HG03378 (cell line): Measurements from ENCODE around the gene ADGRG1.
"Not testable (repeated sequence)": the region's sequence is repeated elsewhere in the genome, so short reads cannot be mapped to it uniquely, and the experiment has no call there.

Source experiments
- ATAC-seq: cut with Tn5 transposase; IDR thresholded peaks from one replicate; pipeline ENCODE4 v1.9.1; 2021; ENCODE audit warnings: mild to moderate bottlenecking, moderate library complexity; ENCODE audit not compliant: unreplicated experiment

ADGRG1 gene

DNA sequence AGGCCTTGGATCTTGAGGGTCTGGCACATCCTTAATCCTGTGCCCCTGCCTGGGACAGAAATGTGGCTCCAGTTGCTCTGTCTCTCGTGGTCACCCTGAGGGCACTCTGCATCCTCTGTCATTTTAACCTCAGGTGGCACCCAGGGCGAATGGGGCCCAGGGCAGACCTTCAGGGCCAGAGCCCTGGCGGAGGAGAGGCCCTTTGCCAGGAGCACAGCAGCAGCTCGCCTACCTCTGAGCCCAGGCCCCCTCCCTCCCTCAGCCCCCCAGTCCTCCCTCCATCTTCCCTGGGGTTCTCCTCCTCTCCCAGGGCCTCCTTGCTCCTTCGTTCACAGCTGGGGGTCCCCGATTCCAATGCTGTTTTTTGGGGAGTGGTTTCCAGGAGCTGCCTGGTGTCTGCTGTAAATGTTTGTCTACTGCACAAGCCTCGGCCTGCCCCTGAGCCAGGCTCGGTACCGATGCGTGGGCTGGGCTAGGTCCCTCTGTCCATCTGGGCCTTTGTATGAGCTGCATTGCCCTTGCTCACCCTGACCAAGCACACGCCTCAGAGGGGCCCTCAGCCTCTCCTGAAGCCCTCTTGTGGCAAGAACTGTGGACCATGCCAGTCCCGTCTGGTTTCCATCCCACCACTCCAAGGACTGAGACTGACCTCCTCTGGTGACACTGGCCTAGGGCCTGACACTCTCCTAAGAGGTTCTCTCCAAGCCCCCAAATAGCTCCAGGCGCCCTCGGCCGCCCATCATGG is 35.7 kb downstream of the ADGRG1 start:
- no peak for ATAC-seq

DNA sequence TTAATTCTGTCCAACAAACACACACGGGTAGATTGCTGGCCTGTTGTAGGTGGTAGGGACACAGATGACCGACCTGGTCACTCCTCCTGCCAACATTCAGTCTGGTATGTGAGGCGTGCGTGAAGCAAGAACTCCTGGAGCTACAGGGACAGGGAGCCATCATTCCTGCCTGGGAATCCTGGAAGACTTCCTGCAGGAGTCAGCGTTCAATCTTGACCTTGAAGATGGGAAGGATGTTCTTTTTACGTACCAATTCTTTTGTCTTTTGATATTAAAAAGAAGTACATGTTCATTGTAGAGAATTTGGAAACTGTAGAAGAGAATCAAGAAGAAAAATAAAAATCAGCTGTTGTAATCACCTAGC is 36.2 kb downstream of the ADGRG1 start:
- ATAC-seq: no peak

DNA sequence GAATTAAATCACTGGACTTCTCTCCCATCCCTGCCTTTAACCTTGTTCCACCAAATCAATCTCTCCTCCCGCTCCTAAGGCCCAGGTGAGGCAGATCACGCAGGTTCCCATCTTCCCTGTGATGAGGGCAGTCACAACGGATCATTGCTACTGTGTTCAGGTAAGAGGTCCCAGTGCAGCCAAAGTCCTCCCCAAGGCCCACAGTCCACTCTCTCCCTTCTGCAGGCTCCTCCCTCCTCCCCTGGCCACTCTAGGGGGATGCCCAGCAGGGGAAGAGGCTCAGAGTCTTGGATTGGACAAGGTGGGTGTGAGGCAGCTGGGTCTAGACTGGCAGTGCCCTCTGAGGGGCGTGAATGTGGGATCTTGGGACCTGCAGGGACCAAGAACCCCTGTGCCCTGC is 37.1 kb downstream of the ADGRG1 start:
- ATAC-seq: no peak

DNA sequence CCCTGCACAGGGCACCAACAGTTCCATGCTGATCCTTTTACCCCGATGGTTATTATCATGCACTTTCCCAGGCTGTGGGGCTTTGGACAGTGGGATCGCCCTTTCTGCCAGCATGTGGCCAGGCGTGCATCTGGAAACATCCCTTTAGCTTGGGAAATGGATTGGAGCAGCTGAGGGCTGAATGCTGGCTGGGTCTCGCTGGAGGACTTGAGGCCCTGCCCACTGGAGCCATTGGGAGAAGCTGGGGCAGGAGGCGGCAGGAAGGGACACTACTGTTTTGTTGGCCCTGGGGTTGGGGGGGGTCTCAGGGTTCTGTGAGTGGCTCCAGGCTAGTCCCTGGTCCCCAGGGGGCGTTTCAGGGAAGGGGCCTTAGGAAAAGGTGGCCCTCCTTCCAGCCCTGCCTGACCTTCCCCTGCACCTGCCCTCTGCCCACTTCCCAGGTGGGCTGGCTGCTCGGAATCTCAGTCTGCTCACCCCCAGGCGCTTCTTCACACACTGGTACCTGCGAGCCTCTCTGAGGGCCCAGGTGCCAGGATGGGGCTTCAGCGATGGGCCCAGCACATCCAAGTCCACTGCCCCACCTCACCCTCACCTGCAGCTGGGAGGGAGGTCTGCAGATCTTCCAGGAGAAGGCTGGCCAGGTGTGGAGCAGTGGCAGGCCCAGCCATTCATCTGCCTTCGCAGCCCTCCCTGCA is 38.1 kb downstream of the ADGRG1 start:
- ATAC-seq: no peak

DNA sequence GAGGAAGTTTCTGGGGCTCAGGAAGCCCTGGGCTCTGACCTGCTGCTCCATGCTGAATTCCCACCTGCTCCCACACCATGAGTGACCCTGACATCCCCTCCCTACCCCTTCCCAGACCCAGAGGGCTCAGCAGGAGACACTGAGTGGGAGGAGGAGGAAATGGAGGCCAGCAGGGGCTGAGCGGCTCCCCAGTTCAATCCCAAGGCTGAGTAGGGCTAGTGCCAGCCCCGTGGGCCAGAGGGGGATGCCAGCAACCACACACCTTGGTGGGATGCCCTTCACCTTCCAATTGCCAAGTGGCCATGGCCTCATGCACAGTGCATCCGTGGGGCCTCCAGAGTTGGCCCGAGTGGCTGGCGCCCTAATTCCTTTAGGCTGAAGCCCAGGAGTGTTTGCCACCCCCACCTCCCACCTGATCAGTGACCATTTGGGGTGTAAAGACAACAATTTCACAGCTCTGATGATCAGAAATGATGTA is 38.7 kb downstream of the ADGRG1 start:
- no peak for ATAC-seq

GRCh38 chr16:57667526-57668262 is 39.3 kb downstream of the ADGRG1 start:
- ATAC-seq: no peak

- no peak for ATAC-seq
Observed at GRCh38 chr16:57668263-57668571, 39.8 kb downstream of the ADGRG1 start, which contains the start of gene ADGRG3. Gene ADGRG3, plus strand, starts transcription at chr16:57668306. Its CDS starts 42 bp downstream, at chr16:57668348.

- no peak for ATAC-seq
Observed at GRCh38 chr16:57668630-57669475, 40.4 kb downstream of the ADGRG1 start.

DNA sequence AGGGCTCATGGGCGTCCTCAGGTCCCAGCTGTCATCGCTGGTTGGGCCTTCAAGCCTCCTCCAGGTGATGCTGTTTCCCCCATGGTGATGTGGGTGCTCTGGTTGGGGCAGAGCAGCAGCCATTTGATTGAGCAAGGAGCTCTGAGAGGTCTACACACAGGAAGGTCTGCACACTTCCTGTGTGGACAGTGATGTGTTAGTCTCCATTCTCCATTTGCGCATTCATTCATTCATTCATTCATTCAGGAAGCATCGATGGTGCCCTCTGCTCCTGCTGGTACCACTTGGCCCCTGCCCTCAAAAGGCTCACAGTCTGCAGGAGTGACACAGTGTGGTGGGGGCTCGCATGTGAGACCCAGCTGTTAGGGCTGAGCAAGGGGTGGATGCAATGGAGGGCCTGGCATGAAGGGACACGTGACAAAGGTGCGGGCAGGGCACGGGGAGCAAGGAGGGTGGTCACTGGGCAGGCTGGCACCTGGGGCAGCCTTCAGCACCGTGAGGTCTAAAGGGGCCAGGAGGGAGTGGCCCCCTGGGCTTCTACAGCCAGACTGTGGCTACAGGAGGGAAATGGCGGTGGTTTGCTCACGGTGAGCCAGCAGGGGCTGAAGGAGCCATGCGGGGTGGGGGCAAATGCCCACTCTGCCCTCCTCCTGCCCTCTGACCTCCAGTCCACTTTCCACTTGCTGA is 41.2 kb downstream of the ADGRG1 start:
- ATAC-seq: no peak

DNA sequence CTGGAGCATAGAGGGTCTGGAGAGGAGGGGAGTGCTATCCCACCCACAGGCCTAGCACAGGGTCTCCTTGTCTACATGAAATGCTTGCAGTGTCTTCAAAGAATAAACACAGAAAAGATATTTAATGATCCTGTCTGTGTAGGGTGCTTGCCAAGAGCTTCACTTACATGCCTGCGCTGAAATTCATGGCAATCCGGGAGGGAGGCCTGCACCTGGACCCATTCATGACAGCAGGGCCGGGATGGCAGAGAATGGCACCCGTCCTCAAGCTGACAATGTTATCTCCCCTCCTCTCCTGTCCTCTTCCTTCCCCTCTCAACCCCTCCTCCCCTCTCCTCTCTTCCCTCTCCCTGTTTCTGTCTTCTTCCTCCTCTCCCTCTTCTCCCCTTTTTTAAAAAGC is 41.8 kb downstream of the ADGRG1 start:
- ATAC-seq: no peak

GRCh38 chr16:57671451-57671850 is 43.0 kb downstream of the ADGRG1 start:
- not testable (repeated sequence) for ATAC-seq

DNA sequence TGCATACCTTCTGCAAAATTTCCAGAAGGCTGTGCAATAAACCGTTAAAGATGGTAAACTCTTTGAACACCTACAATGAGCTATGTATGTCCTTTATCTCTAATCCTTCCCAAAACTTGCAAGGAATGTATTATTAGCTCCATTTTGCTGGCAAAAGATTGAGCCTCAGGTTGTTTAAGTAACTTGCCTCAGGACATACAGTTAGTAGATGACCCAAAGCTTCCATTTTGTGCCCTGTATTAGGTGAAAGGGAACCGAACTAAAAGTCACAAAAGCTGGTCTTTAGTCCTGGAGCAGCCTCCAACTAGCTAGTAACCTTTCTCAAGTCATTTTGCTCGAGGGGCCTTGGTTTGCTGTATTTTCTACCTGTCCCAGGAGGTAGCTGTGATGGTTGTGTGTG is 44.0 kb downstream of the ADGRG1 start:
- no peak for ATAC-seq

- no peak for ATAC-seq
Observed at GRCh38 chr16:57672824-57673223, 44.4 kb downstream of the ADGRG1 start.

DNA sequence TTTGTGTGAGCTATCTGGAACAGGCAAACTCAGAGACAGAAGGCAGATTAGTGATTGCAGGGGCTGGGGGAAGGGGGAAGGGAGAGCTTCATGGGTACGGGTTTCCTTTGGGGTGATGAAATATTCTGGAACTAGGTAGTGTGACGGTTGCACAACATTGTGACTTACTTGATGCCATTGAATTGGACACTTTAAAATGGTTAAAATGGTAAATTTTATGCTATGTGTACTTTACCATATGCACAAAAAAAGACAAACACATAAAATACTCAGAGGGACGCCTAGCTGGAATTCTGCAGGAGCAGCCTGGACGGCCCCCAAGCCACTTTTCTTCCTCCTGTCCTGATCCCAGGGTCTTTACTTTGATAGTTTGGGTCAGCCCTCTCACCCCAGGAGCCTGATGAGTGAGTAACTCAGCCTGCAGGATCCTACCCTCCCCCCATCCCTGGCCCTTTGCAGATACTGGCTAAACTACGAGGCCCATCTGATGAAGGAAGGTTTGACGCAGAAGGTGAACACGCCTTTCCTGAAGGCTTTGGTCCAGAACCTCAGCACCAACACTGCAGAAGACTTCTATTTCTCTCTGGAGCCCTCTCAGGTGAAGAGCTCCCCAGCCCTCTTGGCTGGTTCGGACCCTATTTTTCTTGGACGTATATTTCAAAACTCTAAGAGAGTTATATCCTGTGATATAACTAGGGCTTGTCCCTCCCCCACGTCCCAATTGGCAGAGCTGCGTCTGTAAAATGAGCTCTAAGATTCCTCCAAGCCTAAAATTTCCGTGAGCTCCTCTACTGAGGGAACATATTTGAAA is 47.5 kb downstream of the ADGRG1 start:
- ATAC-seq: no peak

- no peak for ATAC-seq
Observed at GRCh38 chr16:57676553-57677085, 48.2 kb downstream of the ADGRG1 start.

DNA sequence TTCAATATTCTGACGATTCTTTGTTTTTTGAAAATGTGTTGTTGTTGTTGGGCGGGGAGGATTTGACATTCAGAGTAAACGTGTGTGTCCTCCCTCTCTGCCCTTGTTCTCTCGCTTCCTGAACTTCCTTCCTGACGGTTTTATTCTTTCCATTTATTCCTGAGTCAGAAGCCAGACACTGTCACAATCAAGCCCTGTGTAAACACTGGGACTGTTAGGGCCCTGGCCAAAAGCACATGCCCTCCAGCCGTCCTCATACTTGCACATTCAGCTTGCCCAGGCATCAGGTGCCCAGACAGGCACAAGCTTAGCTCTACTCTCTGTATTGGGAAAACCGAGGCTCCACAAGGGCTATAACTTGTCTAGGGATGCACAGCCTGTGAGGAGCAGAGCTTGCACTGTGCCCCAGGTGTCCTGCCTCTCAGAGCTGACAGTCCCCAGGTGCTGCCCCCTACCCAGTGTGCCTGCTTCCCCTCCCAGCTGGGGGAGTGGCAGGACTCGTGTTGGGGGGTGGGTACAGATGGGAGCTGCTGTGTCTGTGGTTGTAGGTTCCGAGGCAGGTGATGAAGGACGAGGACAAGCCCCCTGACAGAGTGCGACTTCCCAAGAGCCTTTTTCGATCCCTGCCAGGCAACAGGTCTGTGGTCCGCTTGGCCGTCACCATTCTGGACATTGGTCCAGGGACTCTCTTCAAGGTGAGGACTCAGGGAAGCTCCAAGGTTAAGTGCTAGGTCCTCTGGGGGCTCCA is 49.4 kb downstream of the ADGRG1 start:
- ATAC-seq: no peak

- ATAC-seq: no peak
Observed at GRCh38 chr16:57679016-57679415, 50.6 kb downstream of the ADGRG1 start.

DNA sequence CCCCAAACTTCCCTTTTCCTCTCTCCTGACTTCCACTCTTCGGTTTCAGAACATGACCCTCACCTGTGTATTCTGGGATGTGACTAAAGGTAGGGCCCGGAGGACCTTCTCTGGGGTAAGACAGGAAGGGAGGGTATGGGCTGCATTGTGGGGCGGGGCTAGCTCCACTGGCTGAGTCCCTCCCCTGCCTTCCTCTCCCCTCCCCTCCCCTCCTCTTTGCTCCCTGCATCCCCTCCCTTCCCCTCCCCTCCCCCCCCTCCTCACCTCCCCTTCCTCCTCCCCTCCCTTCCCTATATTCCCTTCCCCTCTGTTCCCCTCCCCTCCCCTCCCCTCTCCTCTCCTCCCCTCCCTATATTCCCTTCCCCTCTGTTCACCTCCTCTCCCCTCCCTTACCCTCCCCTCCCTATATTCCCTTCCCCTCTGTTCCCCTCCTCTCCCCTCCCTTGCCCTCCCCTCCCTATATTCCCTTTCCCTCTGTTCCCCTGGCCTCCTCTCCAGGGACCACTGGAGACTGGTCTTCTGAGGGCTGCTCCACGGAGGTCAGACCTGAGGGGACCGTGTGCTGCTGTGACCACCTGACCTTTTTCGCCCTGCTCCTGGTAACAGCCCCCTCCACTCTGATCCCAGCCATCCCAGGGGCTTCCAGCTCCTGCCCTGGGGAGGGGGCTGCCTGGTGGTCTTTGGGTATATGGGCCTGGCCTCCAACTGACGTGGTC is 51.5 kb downstream of the ADGRG1 start:
- no peak for ATAC-seq
